Natural killer cell (primary cell): ENCODE measurements around the gene CDH23. TPM values are rescaled to one million over a fixed set of nuclear protein-coding genes. Genes with fewer than 3 reads are reported as not detected.
A peak's percentile ranks its signal among the peaks of the same experiment; 100 is the strongest.

Source experiments
- ATAC-seq, 3 donors: fragments of 150-1000 bp in 2 of 3; fragments of 200-7000 bp in 1 of 3; cut with Tn5 transposase; 1 replicate in 1 of 3; 2 replicates in 2 of 3; pipeline ENCODE4 v1.10.0; 2021; ENCODE audit warnings: mild to moderate bottlenecking in 2 of 3, moderate library complexity in 2 of 3
- DNase-seq, 2 donors: peaks; one replicate each; pipeline versions ENCODE4 v3.0.0 to v3.0.0-alpha.2; 2013 to 2021; ENCODE audit warnings: mixed read lengths in 1 of 2
- H3K27ac ChIP-seq: one replicate; pipeline ENCODE4 v1.5.1; 2013; ENCODE audit warnings: mild to moderate bottlenecking, low read length
- H3K27me3 ChIP-seq: one replicate; pipeline ENCODE4 v1.6.1; 2013; ENCODE audit warnings: low read length; ENCODE audit not compliant: control insufficient read depth, insufficient read depth
- H3K36me3 ChIP-seq: one replicate; pipeline ENCODE4 v1.6.1; 2013; ENCODE audit warnings: low read length; ENCODE audit not compliant: control insufficient read depth, insufficient read depth
- H3K4me1 ChIP-seq: one replicate; pipeline ENCODE4 v1.6.1; 2013; ENCODE audit warnings: low read length; ENCODE audit not compliant: control insufficient read depth, insufficient read depth
- H3K4me3 ChIP-seq: one replicate; pipeline ENCODE4 v1.5.1; 2013; ENCODE audit warnings: low read length
- H3K9me3 ChIP-seq: one replicate; pipeline ENCODE4 v1.6.1; 2013; ENCODE audit warnings: low read length; ENCODE audit not compliant: control insufficient read depth, insufficient read depth
- H3K27ac Mint-ChIP-seq, 2 donors: one replicate each; pipeline ENCODE4 v1.8.0; 2022; ENCODE audit warnings: mild to moderate bottlenecking in 2 of 2, mixed read lengths in 2 of 2, moderate library complexity in 1 of 2
- H3K27me3 Mint-ChIP-seq, 2 donors: one replicate each; pipeline ENCODE4 v1.8.0; 2022; ENCODE audit warnings: low read depth in 2 of 2, mixed read lengths in 2 of 2
- H3K36me3 Mint-ChIP-seq: one replicate; pipeline ENCODE4 v1.8.0; 2022; ENCODE audit warnings: mixed read lengths
- H3K4me1 Mint-ChIP-seq, 2 donors: one replicate each; pipeline ENCODE4 v1.8.0; 2022; ENCODE audit warnings: mixed read lengths in 2 of 2
- H3K4me3 Mint-ChIP-seq: one replicate; pipeline ENCODE4 v1.8.0; 2022; ENCODE audit warnings: mild to moderate bottlenecking, moderate library complexity, mixed read lengths
- H3K9me3 Mint-ChIP-seq, 2 donors: one replicate each; pipeline ENCODE4 v1.8.0; 2022; ENCODE audit warnings: mixed read lengths in 2 of 2
- CTCF ChIP-seq: fragments of 200-600 bp; IDR thresholded peaks from one replicate; pipeline ENCODE4 v1.8.0; 2022; ENCODE audit warnings: antibody characterized with exemption
- WGBS: methylation state at CpG from one replicate; pipeline ENCODE4 v1.1.7; 2013; ENCODE audit warnings: missing lambda C conversion rate; ENCODE audit not compliant: insufficient coverage; 5-methylcytosine and 5-hydroxymethylcytosine counted together
- intact Hi-C: fragments of 100-400 bp; cut with micrococcal nuclease; formaldehyde crosslinking; loops from one replicate; pipeline ENCODE4 v1.14.2; 2022
- total RNA-seq, 4 donors: library from RNA; stranded (reverse); fragments of 120-200 nt in 1 of 4; gene quantifications; one replicate each; pipeline versions ENCODE4 v1.2.3 to v1.2.4, GENCODE V29; 2013 to 2022

Gene CDH23
- total RNA-seq, 3 donors from 2014 or later (not counting 1 experiment from before 2014, with no cell fraction given) = 1.2 to 6.0 (median 4.3) TPM

GRCh38 chr10:71817831-71818655, 421.3 kb downstream of the CDH23 start:
- TF ChIP-seq CTCF = no peak
- intact Hi-C loops = no loop called here
- peaks cover 28% of the 10 kb centered on the region for H3K4me1 ChIP-seq
- H3K9me3 ChIP-seq = no peaks in the 10 kb centered on the region
- no peaks in the 10 kb centered on the region for H3K27me3 ChIP-seq
- Mint-ChIP-seq H3K4me1 (peaks cover 18 to 22% of the 10 kb centered on the region in 2 donors), H3K36me3 (peaks cover 13% of the 10 kb centered on the region), H3K27ac (peak overlapping the region in 1 of 2 donors; percentile 39), H3K4me3 (no peak overlapping the region), H3K9me3 (no peaks in the 10 kb centered on the region), H3K27me3 (no peaks in the 10 kb centered on the region)
- ATAC-seq (peak in 1 of 3 donors; percentile 14), DNase-seq (no peak)
- H3K27ac ChIP-seq = no peak overlapping the region
- no peak overlapping the region for H3K4me3 ChIP-seq
- H3K36me3 ChIP-seq = peaks cover 71% of the 10 kb centered on the region
- 89% methylated on average over 9 of the region's 9 CpGs for WGBS

GRCh38 chr10:71818674-71819260, 422.0 kb downstream of the CDH23 start:
- ATAC-seq (no peak), DNase-seq (no peak)
- no peaks in the 10 kb centered on the region for H3K9me3 ChIP-seq
- no peak overlapping the region for H3K4me3 ChIP-seq
- no peak for TF ChIP-seq CTCF
- H3K4me1 Mint-ChIP-seq = peaks cover 19 to 22% of the 10 kb centered on the region in 2 donors
- H3K27ac Mint-ChIP-seq = no peak overlapping the region
- H3K27me3 Mint-ChIP-seq = no peaks in the 10 kb centered on the region
- no peaks in the 10 kb centered on the region for H3K27me3 ChIP-seq
- H3K36me3 ChIP-seq = peaks cover 78% of the 10 kb centered on the region
- WGBS = 96% methylated on average over 13 of the region's 14 CpGs
- H3K27ac ChIP-seq = no peak overlapping the region
- H3K4me3 Mint-ChIP-seq = no peak overlapping the region
- intact Hi-C loops = no loop called here
- H3K36me3 Mint-ChIP-seq = peaks cover 13% of the 10 kb centered on the region
- no peaks in the 10 kb centered on the region for H3K9me3 Mint-ChIP-seq
- H3K4me1 ChIP-seq = peaks cover 34% of the 10 kb centered on the region

- H3K4me1 ChIP-seq = peaks cover 34% of the 10 kb centered on the region
- intact Hi-C loops = no loop called here
- H3K9me3 Mint-ChIP-seq = no peaks in the 10 kb centered on the region
- H3K4me1 Mint-ChIP-seq = peaks cover 22 to 24% of the 10 kb centered on the region in 2 donors
- no peaks in the 10 kb centered on the region for H3K27me3 Mint-ChIP-seq
- DNase-seq (no peak), ATAC-seq (no peak)
- H3K27ac ChIP-seq = no peak overlapping the region
- no peaks in the 10 kb centered on the region for H3K9me3 ChIP-seq
- WGBS = 97% methylated on average over 18 of the region's 18 CpGs
- H3K4me3 Mint-ChIP-seq = no peak overlapping the region
- no peaks in the 10 kb centered on the region for H3K27me3 ChIP-seq
- H3K36me3 ChIP-seq = peaks cover 84% of the 10 kb centered on the region
- H3K27ac Mint-ChIP-seq = no peak overlapping the region
- H3K36me3 Mint-ChIP-seq = peaks cover 13% of the 10 kb centered on the region
- TF ChIP-seq CTCF = no peak
- H3K4me3 ChIP-seq = no peak overlapping the region
Measured at GRCh38 chr10:71819441-71819861, 422.7 kb downstream of the CDH23 start.
